ENCODE measurements around the gene MARK2.

Gene MARK2

GRCh38 chr11:63939397-63939891 is 100.5 kb downstream of the MARK2 start:
- 2% methylated on average over 19 of the region's 26 CpGs for WGBS (ENCODE audit: insufficient coverage)
- Histone ChIP-seq H3K4me3 (ENCODE audit: control insufficient read depth in 1 of 7, extremely low read depth in 1 of 7, insufficient read depth in 4 of 7, low read depth in 2 of 7, low read length in 6 of 7) (peak overlapping the region; percentile 48 to 92 (median 84)), H3K4me1 (ENCODE audit: control extremely low read depth in 1 of 4, control insufficient read depth in 4 of 4, insufficient read depth in 4 of 4, low read length in 3 of 4) (peaks cover 8 to 33% (median 30%) of the 10 kb centered on the region in 4 experiments), H3K27me3 (replicated peaks in 2 of 5; ENCODE audit: control insufficient read depth in 4 of 5, insufficient read depth in 5 of 5, low read length in 4 of 5) (no peaks in the 10 kb centered on the region), H3K36me3 (ENCODE audit: control insufficient read depth in 4 of 4, insufficient read depth in 4 of 4, low read length in 3 of 4) (peaks cover 0 to 16% (median 4%) of the 10 kb centered on the region in 4 experiments), H3K9me3 (ENCODE audit: control extremely low read depth in 1 of 5, control insufficient read depth in 4 of 5, insufficient read depth in 2 of 5, low read depth in 1 of 5, low read length in 4 of 5) (no peaks in the 10 kb centered on the region), H3K27ac (ENCODE audit: insufficient read depth in 1 of 2, low read depth in 1 of 2, low read length in 2 of 2, poor library complexity in 1 of 2, severe bottlenecking in 2 of 2) (peak overlapping the region; percentile 58 to 82)
- ChIA-PET POLR2A (no interaction called here), CTCF (no interaction called here)
- peak in 1 of 3 donors; percentile 26 for DNase-seq

- ChIA-PET POLR2A (no interaction called here), CTCF (no interaction called here)
- 31% methylated on average over 6 of the region's 6 CpGs for WGBS (ENCODE audit: insufficient coverage)
- Histone ChIP-seq H3K9me3 (ENCODE audit: control extremely low read depth in 1 of 5, control insufficient read depth in 4 of 5, insufficient read depth in 2 of 5, low read depth in 1 of 5, low read length in 4 of 5) (no peaks in the 10 kb centered on the region), H3K4me3 (ENCODE audit: control insufficient read depth in 1 of 7, extremely low read depth in 1 of 7, insufficient read depth in 4 of 7, low read depth in 2 of 7, low read length in 6 of 7) (peak overlapping the region in 3 of 7 experiments; percentile 13 to 84 (median 33)), H3K27me3 (replicated peaks in 2 of 5; ENCODE audit: control insufficient read depth in 4 of 5, insufficient read depth in 5 of 5, low read length in 4 of 5) (no peaks in the 10 kb centered on the region), H3K4me1 (ENCODE audit: control extremely low read depth in 1 of 4, control insufficient read depth in 4 of 4, insufficient read depth in 4 of 4, low read length in 3 of 4) (peaks cover 8 to 33% (median 30%) of the 10 kb centered on the region in 4 experiments), H3K36me3 (ENCODE audit: control insufficient read depth in 4 of 4, insufficient read depth in 4 of 4, low read length in 3 of 4) (peaks cover 0 to 24% (median 5%) of the 10 kb centered on the region in 4 experiments), H3K27ac (ENCODE audit: insufficient read depth in 1 of 2, low read depth in 1 of 2, low read length in 2 of 2, poor library complexity in 1 of 2, severe bottlenecking in 2 of 2) (peak overlapping the region; percentile 8 to 77)
- peak in 2 of 3 donors; percentile 67 to 74 for DNase-seq
Measured at GRCh38 chr11:63940786-63941185, 101.9 kb downstream of the MARK2 start.

GRCh38 chr11:63941901-63942300 is 103.0 kb downstream of the MARK2 start:
- Histone ChIP-seq H3K9me3 (ENCODE audit: control extremely low read depth in 1 of 5, control insufficient read depth in 4 of 5, insufficient read depth in 2 of 5, low read depth in 1 of 5, low read length in 4 of 5) (no peaks in the 10 kb centered on the region), H3K27ac (ENCODE audit: insufficient read depth in 1 of 2, low read depth in 1 of 2, low read length in 2 of 2, poor library complexity in 1 of 2, severe bottlenecking in 2 of 2) (no peak overlapping the region), H3K27me3 (replicated peaks in 2 of 5; ENCODE audit: control insufficient read depth in 4 of 5, insufficient read depth in 5 of 5, low read length in 4 of 5) (no peaks in the 10 kb centered on the region), H3K4me3 (ENCODE audit: control insufficient read depth in 1 of 7, extremely low read depth in 1 of 7, insufficient read depth in 4 of 7, low read depth in 2 of 7, low read length in 6 of 7) (no peak overlapping the region), H3K4me1 (ENCODE audit: control extremely low read depth in 1 of 4, control insufficient read depth in 4 of 4, insufficient read depth in 4 of 4, low read length in 3 of 4) (peaks cover 8 to 33% (median 30%) of the 10 kb centered on the region in 4 experiments), H3K36me3 (ENCODE audit: control insufficient read depth in 4 of 4, insufficient read depth in 4 of 4, low read length in 3 of 4) (peaks cover 2 to 35% (median 10%) of the 10 kb centered on the region in 4 experiments)
- ChIA-PET CTCF (interaction anchor here (0.7 to 1.6 kb wide), 9 partner anchors 8 to 162 kb away, joined by 3 to 7 read pairs (median 4); no protein-coding TSS in a partner anchor), POLR2A (interaction anchor here (1.3 kb wide), 1 partner anchor 174 kb away, joined by 4 read pairs; the partner anchor contains the start of gene ZFTA)
- no peak for DNase-seq
- WGBS (ENCODE audit: insufficient coverage), result 94% methylated on average over 2 of the region's 4 CpGs

- Histone ChIP-seq H3K4me3 (ENCODE audit: control insufficient read depth in 1 of 7, extremely low read depth in 1 of 7, insufficient read depth in 4 of 7, low read depth in 2 of 7, low read length in 6 of 7) (no peak overlapping the region), H3K27ac (ENCODE audit: insufficient read depth in 1 of 2, low read depth in 1 of 2, low read length in 2 of 2, poor library complexity in 1 of 2, severe bottlenecking in 2 of 2) (no peak overlapping the region)
- CTCF ChIA-PET, result interaction anchor here (0.7 to 2.1 kb wide), 13 partner anchors 9 to 163 kb away, joined by 3 to 7 read pairs (median 4); no protein-coding TSS in a partner anchor
Measured at GRCh38 chr11:63942803-63943202, 103.9 kb downstream of the MARK2 start.

GRCh38 chr11:63944987-63945386 is 106.1 kb downstream of the MARK2 start:
- no peak for DNase-seq
- ChIA-PET POLR2A (interaction anchor here (1.2 kb wide), 1 partner anchor 107 kb away, joined by 3 read pairs; no protein-coding TSS in a partner anchor), CTCF (interaction anchor here (1.1 to 6.2 kb wide), 17 partner anchors 13 to 204 kb away, joined by 3 to 80 read pairs (median 6); partner anchors contain the start of genes MARK2, RCOR2 and ZFTA)
- H3K4me1 ChIP-seq (ENCODE audit: control extremely low read depth in 1 of 4, control insufficient read depth in 4 of 4, insufficient read depth in 4 of 4, low read length in 3 of 4), result peaks cover 6 to 14% (median 12%) of the 10 kb centered on the region in 4 experiments
- H3K9me3 ChIP-seq (ENCODE audit: control extremely low read depth in 1 of 5, control insufficient read depth in 4 of 5, insufficient read depth in 2 of 5, low read depth in 1 of 5, low read length in 4 of 5), result no peaks in the 10 kb centered on the region
- WGBS (ENCODE audit: insufficient coverage), result 95% methylated on average over 8 of the region's 8 CpGs
- H3K27ac ChIP-seq (ENCODE audit: insufficient read depth in 1 of 2, low read depth in 1 of 2, low read length in 2 of 2, poor library complexity in 1 of 2, severe bottlenecking in 2 of 2), result no peak overlapping the region
- H3K27me3 ChIP-seq (replicated peaks in 2 of 5; ENCODE audit: control insufficient read depth in 4 of 5, insufficient read depth in 5 of 5, low read length in 4 of 5), result no peaks in the 10 kb centered on the region
- no peak overlapping the region for H3K4me3 ChIP-seq (ENCODE audit: control insufficient read depth in 1 of 7, extremely low read depth in 1 of 7, insufficient read depth in 4 of 7, low read depth in 2 of 7, low read length in 6 of 7)
- H3K36me3 ChIP-seq (ENCODE audit: control insufficient read depth in 4 of 4, insufficient read depth in 4 of 4, low read length in 3 of 4), result peaks cover 3 to 43% (median 17%) of the 10 kb centered on the region in 4 experiments

More at GRCh38 chr11:63942803-63943202, 103.9 kb downstream of the MARK2 start:
- Histone ChIP-seq H3K27me3 (replicated peaks in 2 of 5; ENCODE audit: control insufficient read depth in 4 of 5, insufficient read depth in 5 of 5, low read length in 4 of 5) (no peaks in the 10 kb centered on the region), H3K4me1 (ENCODE audit: control extremely low read depth in 1 of 4, control insufficient read depth in 4 of 4, insufficient read depth in 4 of 4, low read length in 3 of 4) (peaks cover 8 to 28% (median 27%) of the 10 kb centered on the region in 4 experiments), H3K9me3 (ENCODE audit: control extremely low read depth in 1 of 5, control insufficient read depth in 4 of 5, insufficient read depth in 2 of 5, low read depth in 1 of 5, low read length in 4 of 5) (no peaks in the 10 kb centered on the region), H3K36me3 (ENCODE audit: control insufficient read depth in 4 of 4, insufficient read depth in 4 of 4, low read length in 3 of 4) (peaks cover 2 to 40% (median 14%) of the 10 kb centered on the region in 4 experiments)
- WGBS (ENCODE audit: insufficient coverage), result 100% methylated on average over 2 of the region's 3 CpGs
- no peak for DNase-seq
- POLR2A ChIA-PET, result interaction anchor here (0.5 to 1.3 kb wide), 2 partner anchors 175 to 1247 kb away, joined by 3 to 4 read pairs; partner anchors contain the start of gene ZFTA

- Histone ChIP-seq H3K9me3 (ENCODE audit: control extremely low read depth in 1 of 5, control insufficient read depth in 4 of 5, insufficient read depth in 2 of 5, low read depth in 1 of 5, low read length in 4 of 5) (no peaks in the 10 kb centered on the region), H3K27ac (ENCODE audit: insufficient read depth in 1 of 2, low read depth in 1 of 2, low read length in 2 of 2, poor library complexity in 1 of 2, severe bottlenecking in 2 of 2) (no peak overlapping the region), H3K27me3 (replicated peaks in 2 of 5; ENCODE audit: control insufficient read depth in 4 of 5, insufficient read depth in 5 of 5, low read length in 4 of 5) (no peaks in the 10 kb centered on the region), H3K4me1 (ENCODE audit: control extremely low read depth in 1 of 4, control insufficient read depth in 4 of 4, insufficient read depth in 4 of 4, low read length in 3 of 4) (peaks cover 1 to 8% (median 6%) of the 10 kb centered on the region in 4 experiments), H3K36me3 (ENCODE audit: control insufficient read depth in 4 of 4, insufficient read depth in 4 of 4, low read length in 3 of 4) (peaks cover 3 to 44% (median 17%) of the 10 kb centered on the region in 4 experiments), H3K4me3 (ENCODE audit: control insufficient read depth in 1 of 7, extremely low read depth in 1 of 7, insufficient read depth in 4 of 7, low read depth in 2 of 7, low read length in 6 of 7) (no peak overlapping the region)
- POLR2A ChIA-PET, result interaction anchor here (1.2 kb wide), 1 partner anchor 107 kb away, joined by 3 read pairs; no protein-coding TSS in a partner anchor
- DNase-seq, result peak in 2 of 3 donors; percentile 64 to 69
- 83% methylated on average over 12 of the region's 14 CpGs for WGBS (ENCODE audit: insufficient coverage)
- CTCF ChIA-PET, result interaction anchor here (0.8 to 6.2 kb wide), 25 partner anchors 9 to 205 kb away, joined by 3 to 80 read pairs (median 5); partner anchors contain the start of genes MARK2, RCOR2 and ZFTA
Measured at GRCh38 chr11:63945477-63946163, 106.7 kb downstream of the MARK2 start.
